GM21515 (cell line): ENCODE data around the gene RND2.
"Not testable (repeated sequence)": the region's sequence is repeated elsewhere in the genome, so short reads cannot be mapped to it uniquely, and the experiment has no call there.

Source experiments
- ATAC-seq: cut with Tn5 transposase; IDR thresholded peaks from one replicate; pipeline ENCODE4 v1.9.1; 2021; ENCODE audit not compliant: unreplicated experiment

Gene RND2

DNA sequence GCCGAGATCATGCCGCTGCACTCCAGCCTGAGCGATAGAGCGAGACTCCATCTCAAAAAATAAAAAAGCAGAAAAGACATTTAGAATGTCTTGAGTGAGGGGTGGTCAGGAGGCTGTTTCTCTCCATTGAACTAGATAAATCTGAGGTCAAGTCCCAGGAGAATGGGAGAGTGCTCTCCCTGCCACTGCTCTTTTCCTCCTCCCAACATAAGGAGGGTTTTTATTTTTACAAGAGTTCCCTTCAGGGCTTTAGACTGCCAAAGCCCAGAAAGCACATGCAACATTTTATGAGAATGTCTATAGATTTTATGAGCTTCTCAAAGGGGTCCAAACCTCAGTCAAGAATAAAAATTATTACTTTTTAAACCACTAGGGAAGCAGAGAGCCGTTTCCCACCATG, 1.6 kb downstream of the RND2 start:
- ATAC-seq, result no peak

DNA sequence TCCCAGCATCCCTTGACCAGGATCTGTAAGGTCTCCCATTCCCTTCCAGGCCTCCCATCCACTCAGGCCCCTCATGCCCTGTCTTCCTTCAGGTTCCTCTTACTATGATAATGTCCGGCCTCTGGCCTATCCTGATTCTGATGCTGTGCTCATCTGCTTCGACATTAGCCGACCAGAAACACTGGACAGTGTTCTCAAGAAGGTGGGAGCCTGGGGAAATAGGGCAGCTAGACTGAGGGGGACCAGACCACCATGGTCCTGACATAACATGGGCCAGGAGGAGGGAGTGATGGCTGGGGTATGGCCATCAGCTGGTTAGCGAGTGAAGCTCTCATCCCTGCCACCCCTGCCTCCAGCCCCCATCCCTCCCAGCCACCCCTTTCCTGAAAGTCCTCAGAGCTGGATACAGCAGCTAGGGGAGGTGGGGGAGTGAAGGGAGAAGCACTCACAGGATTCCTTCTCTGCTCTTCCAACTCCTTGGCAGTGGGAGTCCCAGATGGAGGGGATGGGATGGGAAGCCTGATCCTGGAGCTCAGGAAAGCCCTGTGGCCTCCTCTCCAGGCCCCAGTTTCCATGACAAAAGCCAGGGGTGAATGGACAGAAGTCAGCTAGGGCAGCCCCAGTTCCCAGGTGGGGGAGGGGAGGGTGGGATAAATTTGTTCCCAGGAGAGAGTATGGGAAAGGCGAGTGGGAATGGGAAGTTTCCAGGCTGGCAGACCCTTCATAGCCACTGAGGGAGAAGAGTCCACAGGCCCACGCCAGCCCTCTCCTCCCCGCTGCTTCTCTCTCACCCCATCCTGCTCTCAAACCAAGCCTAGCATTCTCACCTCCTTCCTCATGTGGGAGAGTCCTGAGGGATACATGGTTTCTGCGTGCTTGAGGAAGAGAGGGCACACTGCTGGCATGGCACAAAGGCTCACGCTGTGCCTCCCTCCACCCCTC, 2.3 kb downstream of the RND2 start:
- no peak for ATAC-seq

DNA sequence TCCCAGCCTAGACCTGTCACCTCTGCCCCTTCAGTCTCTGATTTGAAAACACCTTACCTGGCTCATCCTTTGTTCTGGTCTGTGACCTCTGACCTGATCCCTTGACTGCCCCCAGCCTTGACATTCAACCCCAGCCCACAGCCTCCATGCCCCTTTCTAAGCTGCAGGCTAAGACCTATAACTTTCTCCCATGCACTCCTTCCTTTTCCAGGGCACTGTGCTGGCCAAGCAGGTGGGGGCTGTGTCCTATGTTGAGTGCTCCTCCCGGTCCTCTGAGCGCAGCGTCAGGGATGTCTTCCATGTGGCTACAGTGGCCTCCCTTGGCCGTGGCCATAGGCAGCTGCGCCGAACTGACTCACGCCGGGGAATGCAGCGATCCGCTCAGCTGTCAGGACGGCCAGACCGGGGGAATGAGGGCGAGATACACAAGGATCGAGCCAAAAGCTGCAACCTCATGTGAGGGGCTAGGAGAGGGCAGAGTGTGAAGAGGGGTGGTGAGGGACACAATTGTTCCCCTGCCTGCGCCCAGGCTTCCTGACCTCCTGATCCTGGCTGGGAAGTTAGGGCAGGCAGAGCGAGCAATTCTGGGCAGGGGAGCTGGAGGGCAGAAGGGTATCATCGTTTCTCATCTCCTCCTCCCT, 3.3 kb downstream of the RND2 start:
- no peak for ATAC-seq

- ATAC-seq, result no peak
These were observed 5.2 kb downstream of the RND2 start for GRCh38 chr17:43030137-43030767.

- no peak for ATAC-seq
These were observed 6.6 kb downstream of the RND2 start for GRCh38 chr17:43031666-43032065.

- no peak for ATAC-seq
These were observed 9.2 kb downstream of the RND2 start for GRCh38 chr17:43033948-43034881.

GRCh38 chr17:43034894-43035293, 9.9 kb downstream of the RND2 start:
- ATAC-seq, result no peak

DNA sequence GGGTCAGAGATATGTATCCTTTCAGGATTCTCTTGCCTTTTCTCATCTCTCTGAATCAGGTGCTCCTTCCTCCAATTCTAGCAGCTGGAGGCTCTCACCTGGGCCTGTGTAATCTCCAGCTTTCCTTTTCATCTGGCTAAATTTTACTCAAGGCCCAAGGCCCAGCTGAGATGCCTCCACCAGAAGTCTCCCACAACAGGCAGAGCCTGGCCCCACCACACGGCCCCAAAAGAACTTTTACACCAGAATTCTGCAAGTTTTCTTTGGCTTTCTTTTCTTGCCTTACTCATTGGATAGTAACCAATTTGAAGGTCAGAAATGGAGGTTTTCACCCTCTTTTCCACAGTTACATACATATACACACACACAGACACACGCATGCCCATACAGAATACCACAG, 14.6 kb downstream of the RND2 start:
- ATAC-seq, result no peak

DNA sequence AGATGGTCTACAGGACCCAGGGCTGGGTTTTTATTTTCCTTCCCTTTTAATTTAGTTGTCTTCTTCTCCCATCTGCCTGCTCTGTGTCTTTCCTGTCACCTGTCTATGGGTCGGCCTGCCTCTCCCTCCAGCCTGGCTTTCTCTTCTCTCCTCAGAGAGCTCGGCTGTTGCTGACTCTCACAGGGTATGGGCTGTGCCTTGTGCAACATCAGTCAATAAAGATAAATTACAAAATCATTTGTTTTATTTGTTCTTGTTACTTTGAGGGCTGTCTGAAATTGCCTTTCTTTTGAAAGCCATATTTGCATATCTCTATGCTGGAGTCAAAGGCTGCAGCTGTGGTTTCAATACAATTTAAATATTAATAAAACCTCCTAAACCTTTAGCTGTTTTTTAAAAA, 15.6 kb downstream of the RND2 start:
- ATAC-seq, result no peak

- no peak for ATAC-seq
These were observed 17.1 kb downstream of the RND2 start for GRCh38 chr17:43042025-43042628.

DNA sequence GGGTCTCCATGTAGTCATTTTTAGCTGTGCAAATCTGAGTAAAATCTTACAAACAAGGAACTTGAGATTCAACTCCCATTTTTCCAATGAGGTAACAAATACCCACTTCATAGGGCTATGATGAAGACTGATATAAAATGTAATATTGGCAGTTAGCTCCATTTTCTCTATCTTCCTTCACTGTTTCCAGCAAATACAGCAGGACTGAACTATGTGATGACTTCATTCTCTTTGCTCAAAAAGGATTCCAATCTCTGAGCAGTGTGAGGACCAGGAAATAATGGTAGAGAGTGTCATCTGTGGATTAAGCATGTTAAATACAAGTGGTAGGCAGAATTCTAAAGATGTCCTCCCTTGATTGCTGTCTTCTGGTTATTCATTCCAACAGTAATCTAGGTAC, 18.3 kb downstream of the RND2 start:
- no peak for ATAC-seq

DNA sequence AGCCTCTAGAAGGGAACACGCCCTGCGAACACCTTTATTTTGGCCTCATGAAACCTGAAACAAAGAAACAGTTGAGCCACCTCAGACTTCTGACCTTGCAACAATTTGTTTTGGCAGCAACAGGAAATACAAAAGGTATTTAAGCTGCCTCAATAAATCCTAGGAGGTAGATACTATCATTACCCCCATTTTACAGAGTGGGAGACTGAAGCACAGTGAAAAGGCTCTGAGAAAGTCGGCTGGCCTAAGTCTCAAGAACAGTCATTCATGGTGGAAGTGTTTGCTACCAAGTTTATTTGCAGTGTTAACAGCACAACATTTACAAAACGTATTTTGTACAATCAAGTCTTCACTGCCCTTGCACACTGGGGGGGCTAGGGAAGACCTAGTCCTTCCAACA, 19.0 kb downstream of the RND2 start:
- no peak for ATAC-seq

DNA sequence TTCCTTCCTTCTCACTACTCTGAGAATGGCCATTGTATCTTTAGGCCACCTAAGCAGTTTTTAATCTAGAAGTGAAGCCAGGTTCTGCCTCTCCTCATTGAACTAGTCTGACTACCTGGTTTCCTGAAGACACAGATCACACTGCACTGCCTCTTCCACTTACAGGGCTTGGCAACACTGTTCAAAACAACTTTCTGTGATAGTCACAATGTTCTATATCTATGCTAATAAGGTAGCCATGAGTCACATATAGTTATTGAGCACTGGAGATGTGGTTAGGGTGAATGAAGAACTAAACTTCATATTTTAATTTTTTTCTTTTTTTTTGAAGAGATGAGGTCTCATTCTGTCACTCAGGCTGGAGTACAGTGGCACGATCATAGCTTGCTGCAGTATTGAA, 26.9 kb downstream of the RND2 start:
- no peak for ATAC-seq

GRCh38 chr17:43053008-43053407, 28.0 kb downstream of the RND2 start:
- ATAC-seq, result not testable (repeated sequence)

GRCh38 chr17:43056051-43056450, 31.0 kb downstream of the RND2 start:
- no peak for ATAC-seq

DNA sequence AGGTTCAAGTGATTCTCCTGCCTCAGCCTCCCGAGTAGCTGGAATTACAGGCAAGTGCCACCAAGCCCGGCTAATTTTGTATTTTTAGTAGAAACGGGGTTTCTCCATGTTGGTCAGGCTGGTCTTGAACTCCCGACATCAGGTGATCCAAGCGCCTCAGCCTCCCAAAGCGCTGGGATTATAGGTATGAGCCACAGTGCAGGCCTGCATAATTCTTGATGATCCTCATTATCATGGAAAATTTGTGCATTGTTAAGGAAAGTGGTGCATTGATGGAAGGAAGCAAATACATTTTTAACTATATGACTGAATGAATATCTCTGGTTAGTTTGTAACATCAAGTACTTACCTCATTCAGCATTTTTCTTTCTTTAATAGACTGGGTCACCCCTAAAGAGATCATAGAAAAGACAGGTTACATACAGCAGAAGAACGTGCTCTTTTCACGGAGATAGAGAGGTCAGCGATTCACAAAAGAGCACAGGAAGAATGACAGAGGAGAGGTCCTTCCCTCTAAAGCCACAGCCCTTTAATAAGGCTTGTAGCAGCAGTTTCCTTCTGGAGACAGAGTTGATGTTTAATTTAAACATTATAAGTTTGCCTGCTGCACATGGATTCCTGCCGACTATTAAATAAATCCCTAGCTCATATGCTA, 38.1 kb downstream of the RND2 start:
- ATAC-seq, result no peak

- ATAC-seq, result no peak
These were observed 43.7 kb downstream of the RND2 start for GRCh38 chr17:43068570-43069367.

GRCh38 chr17:43069368-43069898, 44.4 kb downstream of the RND2 start:
- no peak for ATAC-seq

DNA sequence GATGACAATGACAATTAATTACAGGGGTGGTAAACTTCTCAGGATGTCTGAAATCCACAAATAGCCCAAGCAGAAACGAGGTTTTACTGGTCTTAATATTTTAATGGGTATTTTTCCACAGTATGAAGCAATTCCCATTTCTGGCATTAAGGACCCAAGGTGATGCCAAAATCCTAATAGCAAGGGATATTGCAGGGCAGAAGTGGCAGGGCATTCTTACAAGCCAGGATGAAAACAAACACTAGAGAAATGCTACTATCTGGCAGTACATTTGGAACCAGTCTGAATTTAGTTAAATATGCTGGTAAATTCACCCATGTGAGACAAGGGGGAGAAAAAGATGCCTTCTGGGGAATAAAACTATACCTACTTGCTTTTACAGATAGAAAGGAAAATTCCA, 45.2 kb downstream of the RND2 start:
- ATAC-seq, result no peak
